Measurements from ENCODE around the gene COX19. TPM values are rescaled to one million over a fixed set of nuclear protein-coding genes. Genes with fewer than 3 reads are reported as not detected.

Gene COX19
- total and polyA plus RNA-seq, 2 donors (not counting 1 experiment from before 2014, with no cell fraction given) = 14.7 to 38.3 TPM

DNA sequence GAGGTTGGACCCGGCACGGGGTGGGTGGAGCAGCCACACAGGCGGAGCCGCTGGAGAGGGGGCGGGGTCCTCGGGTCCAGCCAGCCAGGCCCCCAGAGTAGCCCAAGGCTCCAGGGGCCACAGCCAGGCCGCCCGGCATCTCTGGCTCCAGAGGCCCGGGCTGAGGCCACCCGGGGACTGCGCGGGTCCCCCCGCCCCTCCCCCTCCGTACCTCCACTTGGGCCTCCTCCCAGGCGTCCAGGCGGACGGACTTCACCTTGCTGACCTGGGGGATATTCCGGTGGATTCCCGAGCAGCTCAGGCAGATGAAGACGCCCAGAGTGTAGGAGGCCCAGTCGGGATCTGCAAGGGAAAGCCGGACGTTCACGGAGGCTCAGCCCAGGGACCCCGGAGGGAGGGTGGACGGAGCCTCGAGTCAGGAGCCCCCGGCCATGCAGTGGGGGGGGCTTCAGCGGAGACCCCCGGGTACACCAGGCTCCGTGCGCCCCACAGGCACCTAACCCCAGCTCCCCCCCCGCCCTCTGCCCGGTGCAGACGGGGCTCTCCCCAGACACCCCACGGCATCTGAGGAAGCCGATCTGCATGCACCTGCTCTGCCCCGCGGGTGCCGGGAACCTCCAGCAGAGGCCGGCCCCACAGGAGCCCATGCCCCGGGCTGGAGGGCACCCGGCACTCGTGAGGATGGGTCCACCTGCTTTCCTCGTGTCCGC is 40.0 kb downstream of the COX19 start:
- Histone ChIP-seq H3K4me3 (ENCODE audit: control extremely low read depth in 1 of 5, extremely low read depth in 1 of 5, insufficient read depth in 1 of 5, low read depth in 2 of 5, low read length in 4 of 5) (no peak overlapping the region), H2AFZ (ENCODE audit: insufficient read depth, low read depth, low read length, poor library complexity, severe bottlenecking) (no peak overlapping the region), H3K9me3 (ENCODE audit: control extremely low read depth in 1 of 3, control insufficient read depth in 2 of 3, insufficient read depth in 1 of 3, low read length in 2 of 3) (peaks cover 0 to 4% (median 0%) of the 10 kb centered on the region in 3 donors), H3K9ac (ENCODE audit: low read length) (no peak overlapping the region), H4K20me1 (ENCODE audit: control insufficient read depth, insufficient read depth, low read length, poor library complexity, severe bottlenecking) (no peaks in the 10 kb centered on the region), H3K27ac (ENCODE audit: low read length in 2 of 2) (no peak overlapping the region), H3K4me1 (ENCODE audit: control insufficient read depth in 2 of 2, insufficient read depth in 2 of 2, low read length in 2 of 2) (peaks cover 0 to 7% of the 10 kb centered on the region in 2 donors), H3K79me2 (ENCODE audit: control insufficient read depth, insufficient read depth, low read length) (no peaks in the 10 kb centered on the region), H3K27me3 (replicated peaks in 1 of 4; ENCODE audit: control extremely low read depth in 1 of 4, control insufficient read depth in 3 of 4, insufficient read depth in 4 of 4, low read length in 3 of 4) (no peaks in the 10 kb centered on the region), H3K4me2 (replicated peaks; ENCODE audit: low read depth, low read length, poor library complexity, severe bottlenecking) (no peak overlapping the region), H3K36me3 (replicated peaks in 1 of 2; ENCODE audit: control extremely low read depth in 1 of 2, control insufficient read depth in 1 of 2, extremely low read depth in 1 of 2, insufficient read depth in 2 of 2, low read length in 1 of 2) (no peaks in the 10 kb centered on the region)
- CTCF ChIA-PET = no interaction called here
- Mint-ChIP-seq H3K27me3 (peaks cover 5% of the 10 kb centered on the region), H3K9me3 (ENCODE audit: insufficient read depth) (peaks cover 5% of the 10 kb centered on the region), H3K4me3 (no peak overlapping the region), H3K4me1 (peaks cover 9% of the 10 kb centered on the region), H3K27ac (no peak overlapping the region)
- TF ChIP-seq, protein P1, sequence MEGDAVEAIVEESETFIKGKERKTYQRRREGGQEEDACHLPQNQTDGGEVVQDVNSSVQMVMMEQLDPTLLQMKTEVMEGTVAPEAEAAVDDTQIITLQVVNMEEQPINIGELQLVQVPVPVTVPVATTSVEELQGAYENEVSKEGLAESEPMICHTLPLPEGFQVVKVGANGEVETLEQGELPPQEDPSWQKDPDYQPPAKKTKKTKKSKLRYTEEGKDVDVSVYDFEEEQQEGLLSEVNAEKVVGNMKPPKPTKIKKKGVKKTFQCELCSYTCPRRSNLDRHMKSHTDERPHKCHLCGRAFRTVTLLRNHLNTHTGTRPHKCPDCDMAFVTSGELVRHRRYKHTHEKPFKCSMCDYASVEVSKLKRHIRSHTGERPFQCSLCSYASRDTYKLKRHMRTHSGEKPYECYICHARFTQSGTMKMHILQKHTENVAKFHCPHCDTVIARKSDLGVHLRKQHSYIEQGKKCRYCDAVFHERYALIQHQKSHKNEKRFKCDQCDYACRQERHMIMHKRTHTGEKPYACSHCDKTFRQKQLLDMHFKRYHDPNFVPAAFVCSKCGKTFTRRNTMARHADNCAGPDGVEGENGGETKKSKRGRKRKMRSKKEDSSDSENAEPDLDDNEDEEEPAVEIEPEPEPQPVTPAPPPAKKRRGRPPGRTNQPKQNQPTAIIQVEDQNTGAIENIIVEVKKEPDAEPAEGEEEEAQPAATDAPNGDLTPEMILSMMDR (IDR thresholded peaks at IDR 0.05) = no peak
- no peak for TF ChIP-seq EZH2 (IDR thresholded peaks at IDR 0.05; ENCODE audit: borderline replicate concordance, insufficient read depth, low read depth, low read length, poor library complexity, severe bottlenecking)
- POLR2A ChIA-PET = interaction anchor here (0.6 kb wide), 1 partner anchor 39 kb away, joined by 4 read pairs; no protein-coding TSS in a partner anchor
- WGBS (ENCODE audit: insufficient coverage) = 89% methylated on average over 41 of the region's 46 CpGs
- intact Hi-C loops (cut with micrococcal nuclease) = no loop called here
- no peak for DNase-seq
- no peak for ATAC-seq (ENCODE audit: low read depth)

DNA sequence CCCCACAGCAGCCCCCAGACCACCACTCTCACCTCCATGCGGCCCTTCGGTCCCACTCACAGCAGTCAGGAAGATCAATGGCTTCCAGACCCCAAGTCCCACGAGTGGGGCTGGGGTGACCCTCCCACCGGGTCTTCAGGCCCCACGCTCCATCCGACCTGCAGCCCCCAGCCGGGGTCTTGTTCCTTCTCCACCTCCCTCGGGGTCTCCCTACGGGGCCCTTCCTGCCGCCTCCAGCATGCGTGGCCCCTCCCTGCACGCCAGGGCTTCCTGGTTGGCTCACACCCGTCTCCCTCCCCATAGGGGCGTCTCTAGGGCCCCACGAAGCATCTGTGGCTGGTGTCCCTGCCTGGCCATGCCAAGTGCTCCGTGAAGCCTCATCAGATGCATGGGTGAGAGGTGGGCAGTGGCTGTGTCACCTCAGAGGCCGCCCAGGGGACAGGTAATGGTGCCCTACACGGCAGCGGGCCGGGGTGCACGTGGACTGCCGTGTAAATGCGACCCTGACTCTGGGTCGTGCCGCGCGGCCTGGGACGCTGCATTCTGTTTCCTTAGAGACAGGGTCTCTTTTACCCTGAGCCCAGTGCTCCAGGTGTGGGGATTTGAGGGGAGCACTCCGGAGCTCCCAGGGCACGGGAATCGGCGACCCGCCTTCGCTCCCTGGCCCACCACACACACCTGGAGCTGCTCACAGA is 40.7 kb downstream of the COX19 start:
- H3K4me3 Mint-ChIP-seq = no peak overlapping the region
- whole genome bisulfite sequencing (ENCODE audit: insufficient coverage) = 90% methylated on average over 29 of the region's 34 CpGs
- no peaks in the 10 kb centered on the region for H3K36me3 ChIP-seq (replicated peaks in 1 of 2; ENCODE audit: control extremely low read depth in 1 of 2, control insufficient read depth in 1 of 2, extremely low read depth in 1 of 2, insufficient read depth in 2 of 2, low read length in 1 of 2)
- H3K4me3 ChIP-seq (ENCODE audit: control extremely low read depth in 1 of 5, extremely low read depth in 1 of 5, insufficient read depth in 1 of 5, low read depth in 2 of 5, low read length in 4 of 5) = no peak overlapping the region
- intact Hi-C loops (cut with micrococcal nuclease) = no loop called here
- H3K27me3 ChIP-seq (replicated peaks in 1 of 4; ENCODE audit: control extremely low read depth in 1 of 4, control insufficient read depth in 3 of 4, insufficient read depth in 4 of 4, low read length in 3 of 4) = no peaks in the 10 kb centered on the region
- no peak overlapping the region for H3K27ac Mint-ChIP-seq
- H3K9ac ChIP-seq (ENCODE audit: low read length) = no peak overlapping the region
- POLR2A ChIA-PET = interaction anchor here (0.6 kb wide), 1 partner anchor 40 kb away, joined by 4 read pairs; no protein-coding TSS in a partner anchor
- ATAC-seq (ENCODE audit: low read depth) (no peak), DNase-seq (no peak)
- CTCF ChIA-PET = no interaction called here
- H2AFZ ChIP-seq (ENCODE audit: insufficient read depth, low read depth, low read length, poor library complexity, severe bottlenecking) = no peak overlapping the region
- peaks cover 0 to 9% of the 10 kb centered on the region in 2 donors for H3K4me1 ChIP-seq (ENCODE audit: control insufficient read depth in 2 of 2, insufficient read depth in 2 of 2, low read length in 2 of 2)
- H3K4me2 ChIP-seq (replicated peaks; ENCODE audit: low read depth, low read length, poor library complexity, severe bottlenecking) = no peak overlapping the region
- no peaks in the 10 kb centered on the region for H3K79me2 ChIP-seq (ENCODE audit: control insufficient read depth, insufficient read depth, low read length)
- H3K4me1 Mint-ChIP-seq = peaks cover 12% of the 10 kb centered on the region
- H3K27me3 Mint-ChIP-seq = peaks cover 4% of the 10 kb centered on the region
- H3K27ac ChIP-seq (ENCODE audit: low read length in 2 of 2) = no peak overlapping the region
- H4K20me1 ChIP-seq (ENCODE audit: control insufficient read depth, insufficient read depth, low read length, poor library complexity, severe bottlenecking) = no peaks in the 10 kb centered on the region
- no peaks in the 10 kb centered on the region for H3K9me3 Mint-ChIP-seq (ENCODE audit: insufficient read depth)
- no peak for TF ChIP-seq EZH2 (IDR thresholded peaks at IDR 0.05; ENCODE audit: borderline replicate concordance, insufficient read depth, low read depth, low read length, poor library complexity, severe bottlenecking)
- TF ChIP-seq, protein P1 (IDR thresholded peaks at IDR 0.05) = no peak
- H3K9me3 ChIP-seq (ENCODE audit: control extremely low read depth in 1 of 3, control insufficient read depth in 2 of 3, insufficient read depth in 1 of 3, low read length in 2 of 3) = no peaks in the 10 kb centered on the region

Measured in B cell (primary cell).